ENCODE measurements around the gene CERT1. TPM values are rescaled to one million over a fixed set of nuclear protein-coding genes. Genes with fewer than 3 reads are reported as not detected.

The CERT1 gene
- total RNA-seq, 3 donors from 2014 or later = 41.4 to 63.4 (median 45.0) TPM

DNA sequence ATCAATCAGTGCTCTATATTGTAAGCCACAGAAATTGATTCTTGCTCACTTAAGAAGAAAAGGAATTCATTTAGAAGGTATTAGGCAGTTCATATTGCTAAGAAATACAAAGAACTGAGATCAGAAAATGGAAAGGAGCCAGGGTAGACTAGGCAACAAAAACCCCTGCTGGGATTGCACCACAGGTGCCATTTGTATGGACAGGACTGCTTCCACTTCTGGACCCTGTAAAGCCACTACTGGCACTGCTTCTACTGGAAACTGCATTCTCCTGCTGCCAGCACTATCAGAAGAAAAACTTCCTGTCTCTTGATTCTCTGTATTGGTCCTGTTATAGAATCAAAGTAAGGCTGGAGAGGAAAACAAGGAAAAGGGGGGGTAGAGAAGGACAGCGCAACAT, 45.9 kb downstream of the CERT1 start:
- intact Hi-C loops (cut with DNase I, micrococcal nuclease) = no loop called here
- no peak overlapping the region for H3K4me3 ChIP-seq
- ATAC-seq = no peak
- H3K9me3 ChIP-seq = peaks cover 18% of the 10 kb centered on the region
- no peaks in the 10 kb centered on the region for H3K36me3 ChIP-seq (ENCODE audit: low read depth)
- TF ChIP-seq, protein P1, sequence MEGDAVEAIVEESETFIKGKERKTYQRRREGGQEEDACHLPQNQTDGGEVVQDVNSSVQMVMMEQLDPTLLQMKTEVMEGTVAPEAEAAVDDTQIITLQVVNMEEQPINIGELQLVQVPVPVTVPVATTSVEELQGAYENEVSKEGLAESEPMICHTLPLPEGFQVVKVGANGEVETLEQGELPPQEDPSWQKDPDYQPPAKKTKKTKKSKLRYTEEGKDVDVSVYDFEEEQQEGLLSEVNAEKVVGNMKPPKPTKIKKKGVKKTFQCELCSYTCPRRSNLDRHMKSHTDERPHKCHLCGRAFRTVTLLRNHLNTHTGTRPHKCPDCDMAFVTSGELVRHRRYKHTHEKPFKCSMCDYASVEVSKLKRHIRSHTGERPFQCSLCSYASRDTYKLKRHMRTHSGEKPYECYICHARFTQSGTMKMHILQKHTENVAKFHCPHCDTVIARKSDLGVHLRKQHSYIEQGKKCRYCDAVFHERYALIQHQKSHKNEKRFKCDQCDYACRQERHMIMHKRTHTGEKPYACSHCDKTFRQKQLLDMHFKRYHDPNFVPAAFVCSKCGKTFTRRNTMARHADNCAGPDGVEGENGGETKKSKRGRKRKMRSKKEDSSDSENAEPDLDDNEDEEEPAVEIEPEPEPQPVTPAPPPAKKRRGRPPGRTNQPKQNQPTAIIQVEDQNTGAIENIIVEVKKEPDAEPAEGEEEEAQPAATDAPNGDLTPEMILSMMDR (IDR thresholded peaks at IDR 0.05) = no peak
- no peak for DNase-seq
- H3K4me1 ChIP-seq (ENCODE audit: low read depth) = no peaks in the 10 kb centered on the region

DNA sequence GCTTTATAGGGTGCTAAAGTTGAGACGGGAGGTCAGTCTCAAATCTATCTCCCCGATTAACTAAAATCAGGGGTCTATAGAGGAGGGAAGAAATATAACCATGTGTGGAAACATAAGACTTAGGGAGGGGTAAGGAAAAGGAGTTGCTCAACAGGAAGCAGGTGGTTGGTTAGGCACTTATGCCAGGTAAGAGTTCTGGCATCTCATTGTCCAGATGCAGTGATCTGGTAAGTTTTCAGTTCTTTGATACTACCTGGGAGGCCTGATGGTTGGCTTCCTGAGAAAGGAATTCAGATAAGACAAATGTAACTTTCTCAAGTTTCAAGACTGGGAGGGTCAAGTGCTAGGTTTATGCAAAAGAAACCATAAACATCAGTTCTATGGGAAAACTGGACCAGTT, 47.7 kb downstream of the CERT1 start:
- ATAC-seq (no peak), DNase-seq (no peak)
- intact Hi-C loops (cut with DNase I, micrococcal nuclease) = no loop called here
- TF ChIP-seq, protein P1 (IDR thresholded peaks at IDR 0.05) = no peak
- no peaks in the 10 kb centered on the region for H3K36me3 ChIP-seq (ENCODE audit: low read depth)
- H3K4me3 ChIP-seq = no peak overlapping the region
- H3K4me1 ChIP-seq (ENCODE audit: low read depth) = no peaks in the 10 kb centered on the region
- peaks cover under 1% of the 10 kb centered on the region for H3K9me3 ChIP-seq

DNA sequence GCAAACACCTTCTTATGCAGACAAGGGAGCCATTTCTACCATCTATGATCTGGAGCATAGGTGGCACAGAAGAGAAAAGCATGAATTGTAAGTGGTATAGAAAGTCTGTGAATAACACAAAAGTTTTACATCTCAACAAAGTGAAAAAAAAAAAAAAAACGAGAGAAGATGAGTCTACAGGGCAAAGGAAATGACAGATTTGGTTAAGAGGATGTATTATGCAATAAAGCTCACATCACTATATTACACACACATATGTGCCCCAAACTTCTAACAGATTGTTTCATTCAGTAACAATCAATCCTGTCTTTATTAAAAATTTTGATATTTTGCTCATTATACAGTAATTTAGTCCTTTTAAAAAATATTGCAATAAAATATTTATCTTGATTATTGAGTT, 49.8 kb downstream of the CERT1 start:
- ATAC-seq (no peak), DNase-seq (no peak)
- intact Hi-C loops (cut with DNase I, micrococcal nuclease) = no loop called here
- TF ChIP-seq, protein P1 (IDR thresholded peaks at IDR 0.05) = no peak
- no peaks in the 10 kb centered on the region for H3K4me1 ChIP-seq (ENCODE audit: low read depth)
- no peak overlapping the region for H3K4me3 ChIP-seq
- H3K9me3 ChIP-seq = no peaks in the 10 kb centered on the region
- no peaks in the 10 kb centered on the region for H3K36me3 ChIP-seq (ENCODE audit: low read depth)

DNA sequence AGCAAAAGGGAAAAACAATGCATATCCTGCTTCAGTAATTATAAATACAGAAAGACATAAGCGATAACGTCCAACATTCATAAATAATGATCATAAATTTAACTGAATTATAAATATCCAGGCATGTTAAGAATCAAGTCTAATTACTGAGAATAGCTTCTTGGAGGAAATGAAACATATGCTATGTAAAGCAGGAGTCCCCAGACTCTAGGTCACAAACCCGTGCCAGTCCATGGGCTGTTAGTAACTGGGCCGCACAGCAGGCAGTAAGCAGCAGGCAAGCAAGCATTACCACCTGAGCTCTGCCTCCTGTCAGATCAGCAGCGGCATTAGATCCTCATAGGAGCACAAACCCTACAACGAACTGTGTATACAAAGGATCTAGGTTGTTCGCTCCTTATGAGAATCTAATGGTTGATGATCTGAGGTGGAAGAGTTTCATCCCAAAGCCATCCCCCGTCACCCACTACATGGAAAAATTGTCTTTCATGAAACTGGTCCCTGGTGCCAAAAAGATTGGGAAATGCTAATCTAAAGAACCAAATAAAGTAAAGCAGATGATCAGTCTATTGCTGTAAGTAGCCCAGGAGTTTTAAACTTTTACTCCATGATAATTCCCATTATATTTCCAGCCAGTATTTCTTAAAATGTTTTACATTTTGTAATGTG, 50.4 kb downstream of the CERT1 start:
- H3K4me1 ChIP-seq (ENCODE audit: low read depth) = no peaks in the 10 kb centered on the region
- no peak overlapping the region for H3K4me3 ChIP-seq
- H3K36me3 ChIP-seq (ENCODE audit: low read depth) = no peaks in the 10 kb centered on the region
- ATAC-seq (no peak), DNase-seq (no peak)
- intact Hi-C loops (cut with DNase I, micrococcal nuclease) = no loop called here
- TF ChIP-seq, protein P1 (IDR thresholded peaks at IDR 0.05) = no peak
- H3K9me3 ChIP-seq = no peaks in the 10 kb centered on the region

DNA sequence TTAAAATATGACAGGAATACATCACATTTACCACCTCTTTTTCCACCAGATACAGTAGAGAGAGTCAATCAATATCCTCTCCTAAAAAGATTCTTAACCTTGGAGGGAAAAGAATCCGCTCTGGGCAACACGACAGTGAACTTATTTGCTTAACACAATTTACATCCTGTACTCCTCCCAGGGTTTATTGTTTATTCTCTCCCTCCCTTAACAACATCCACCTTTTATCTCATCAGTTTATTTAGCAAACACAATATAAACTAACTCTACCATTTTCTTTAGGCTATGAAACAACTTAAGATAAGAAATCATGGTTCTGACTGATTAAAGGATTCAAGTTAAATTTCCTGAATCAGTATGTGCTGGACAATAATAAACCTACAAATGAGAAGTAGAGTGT, 50.9 kb downstream of the CERT1 start:
- ATAC-seq = peak; percentile 70

More for the DNA sequence above, 50.9 kb downstream of the CERT1 start:
- DNase-seq = no peak
- no peaks in the 10 kb centered on the region for H3K4me1 ChIP-seq (ENCODE audit: low read depth)
- no peak overlapping the region for H3K4me3 ChIP-seq
- H3K9me3 ChIP-seq = no peaks in the 10 kb centered on the region
- intact Hi-C loops (cut with DNase I, micrococcal nuclease) = no loop called here
- TF ChIP-seq, protein P1 (IDR thresholded peaks at IDR 0.05) = no peak
- H3K36me3 ChIP-seq (ENCODE audit: low read depth) = no peaks in the 10 kb centered on the region

Data from mucosa of descending colon (tissue), 3 donors.